H9 (cell line): ENCODE results near the gene FXYD2. TPM values are rescaled to one million over a fixed set of nuclear protein-coding genes. Genes with fewer than 3 reads are reported as not detected.

ENCODE experiments used
- DNase-seq: peaks from one replicate; pipeline ENCODE4 v3.0.0-alpha.2; 2017
- H2AFZ ChIP-seq: one replicate; pipeline ENCODE4 v1.6.1; 2013; ENCODE audit warnings: mild to moderate bottlenecking, low read length, control low read depth, moderate library complexity
- H2AK5ac ChIP-seq: 2 replicates; pipeline ENCODE4 v1.6.1; 2013; ENCODE audit warnings: low read length, control low read depth, mixed read lengths; ENCODE audit not compliant: insufficient read length
- H2BK120ac ChIP-seq: one replicate; pipeline ENCODE4 v1.6.1; 2013; ENCODE audit warnings: low read depth, mild to moderate bottlenecking, low read length, control low read depth, inconsistent platforms; ENCODE audit not compliant: poor library complexity, severe bottlenecking
- H2BK12ac ChIP-seq: 2 replicates; pipeline ENCODE4 v1.6.1; 2013; ENCODE audit warnings: low read length, control low read depth, mixed read lengths, low read depth; ENCODE audit not compliant: insufficient read length
- H2BK15ac ChIP-seq: 2 replicates; pipeline ENCODE4 v1.6.1; 2013; ENCODE audit warnings: low read depth, low read length, control low read depth
- H2BK20ac ChIP-seq: one replicate; pipeline ENCODE4 v1.6.1; 2013; ENCODE audit warnings: low read depth, mild to moderate bottlenecking, low read length, control low read depth, inconsistent platforms; ENCODE audit not compliant: poor library complexity, severe bottlenecking
- H2BK5ac ChIP-seq: 2 replicates; pipeline ENCODE4 v1.6.1; 2013; ENCODE audit warnings: low read length, control low read depth, mixed read lengths; ENCODE audit not compliant: insufficient read length
- H3K14ac ChIP-seq: 2 replicates; pipeline ENCODE4 v1.6.1; 2013; ENCODE audit warnings: low read length, control low read depth; ENCODE audit not compliant: insufficient read depth
- H3K18ac ChIP-seq: 2 replicates; pipeline ENCODE4 v1.6.1; 2013; ENCODE audit warnings: low read depth, mild to moderate bottlenecking, mixed read lengths, low read length, control low read depth; ENCODE audit not compliant: insufficient read length
- H3K23ac ChIP-seq: 2 replicates; pipeline ENCODE4 v1.6.1; 2013; ENCODE audit warnings: low read length, control low read depth, mixed read lengths, low read depth; ENCODE audit not compliant: insufficient read length
- H3K23me2 ChIP-seq: 2 replicates; pipeline ENCODE4 v1.6.1; 2013; ENCODE audit warnings: low read depth, mild to moderate bottlenecking, mixed read lengths, low read length, control low read depth; ENCODE audit not compliant: insufficient read length, poor library complexity, severe bottlenecking
- H3K27ac ChIP-seq: 2 replicates; pipeline ENCODE4 v1.5.1; 2013; ENCODE audit warnings: low read length, control low read depth, mixed read lengths, low read depth; ENCODE audit not compliant: insufficient read length
- H3K27me3 ChIP-seq: 2 replicates; pipeline ENCODE4 v1.6.1; 2013; ENCODE audit warnings: low read length, control low read depth, inconsistent platforms; ENCODE audit not compliant: insufficient read depth
- H3K4ac ChIP-seq: 2 replicates; pipeline ENCODE4 v1.6.1; 2013; ENCODE audit warnings: low read depth, mild to moderate bottlenecking, control low read depth, inconsistent platforms, low read length, moderate library complexity
- H3K4me1 ChIP-seq: 2 replicates; pipeline ENCODE4 v1.6.1; 2013; ENCODE audit warnings: low read length, control low read depth, inconsistent platforms; ENCODE audit not compliant: insufficient read depth
- H3K4me2 ChIP-seq: 2 replicates; pipeline ENCODE4 v1.6.1; 2013; ENCODE audit warnings: low read length, control low read depth, mixed read lengths; ENCODE audit not compliant: insufficient read length, insufficient read depth
- H3K56ac ChIP-seq: 2 replicates; pipeline ENCODE4 v1.6.1; 2013; ENCODE audit warnings: low read depth, mild to moderate bottlenecking, mixed read lengths, low read length, control low read depth; ENCODE audit not compliant: insufficient read length
- H3K79me1 ChIP-seq: 2 replicates; pipeline ENCODE4 v1.6.1; 2013; ENCODE audit warnings: low read depth, mild to moderate bottlenecking, moderate library complexity, low read length, control low read depth, inconsistent platforms; ENCODE audit not compliant: insufficient read depth, poor library complexity, severe bottlenecking
- H3K79me2 ChIP-seq: 2 replicates; pipeline ENCODE4 v1.6.1; 2013; ENCODE audit warnings: low read length, control low read depth, inconsistent platforms; ENCODE audit not compliant: insufficient read depth
- H3K9ac ChIP-seq: 2 replicates; pipeline ENCODE4 v1.6.1; 2013; ENCODE audit warnings: low read length, control low read depth, mixed read lengths; ENCODE audit not compliant: insufficient read length; ENCODE audit errors: extremely low read depth
- H3K9me3 ChIP-seq: one replicate; pipeline ENCODE4 v1.6.1; 2013; ENCODE audit warnings: low read depth, low read length, inconsistent platforms; ENCODE audit not compliant: control insufficient read depth
- H3T11ph ChIP-seq: one replicate; pipeline ENCODE4 v1.6.1; 2013; ENCODE audit warnings: mild to moderate bottlenecking, low read length, control low read depth, inconsistent platforms
- H4K20me1 ChIP-seq: one replicate; pipeline ENCODE4 v1.6.1; 2013; ENCODE audit not compliant: control insufficient read depth, insufficient read length, insufficient read depth
- H4K5ac ChIP-seq: 2 replicates; pipeline ENCODE4 v1.6.1; 2013; ENCODE audit warnings: low read depth, mild to moderate bottlenecking, mixed read lengths, low read length, control low read depth; ENCODE audit not compliant: insufficient read length
- H4K8ac ChIP-seq: replicated peaks from 2 replicates; pipeline ENCODE4 v1.6.1; 2013; ENCODE audit warnings: low read length, control low read depth, mixed read lengths, low read depth; ENCODE audit not compliant: insufficient read length
- H4K91ac ChIP-seq: 2 replicates; pipeline ENCODE4 v1.6.1; 2013; ENCODE audit warnings: low read depth, mild to moderate bottlenecking, moderate library complexity, mixed read lengths, low read length, control low read depth; ENCODE audit not compliant: insufficient read length
- H3K27ac Mint-ChIP-seq, 3 experiments: 2 replicates in 2 of 3; 3 replicates in 1 of 3; pipeline ENCODE4 v1.8.0; 2020 to 2021; ENCODE audit warnings: mixed read lengths in 3 of 3, mild to moderate bottlenecking in 1 of 3, moderate library complexity in 1 of 3
- H3K27me3 Mint-ChIP-seq: 2 replicates; pipeline ENCODE4 v1.8.0; 2021; ENCODE audit warnings: low read depth, mild to moderate bottlenecking, moderate library complexity, mixed read lengths
- H3K36me3 Mint-ChIP-seq, 3 experiments: 2 replicates in 2 of 3; 3 replicates in 1 of 3; pipeline ENCODE4 v1.8.0; 2020 to 2021; ENCODE audit warnings: low read depth in 3 of 3, mixed read lengths in 3 of 3; ENCODE audit not compliant: insufficient read depth in 1 of 3
- H3K4me1 Mint-ChIP-seq, 2 experiments: 2 replicates each; pipeline ENCODE4 v1.8.0; 2020; ENCODE audit warnings: mixed read lengths in 2 of 2
- H3K4me3 Mint-ChIP-seq, 2 experiments: 2 replicates in 1 of 2; 3 replicates in 1 of 2; pipeline ENCODE4 v1.8.0; 2020 to 2021; ENCODE audit warnings: mild to moderate bottlenecking in 2 of 2, mixed read lengths in 2 of 2, moderate library complexity in 1 of 2
- H3K9me3 Mint-ChIP-seq, 2 experiments: 2 replicates in 1 of 2; 3 replicates in 1 of 2; pipeline ENCODE4 v1.8.0; 2020; ENCODE audit warnings: mild to moderate bottlenecking in 2 of 2, mixed read lengths in 2 of 2, moderate library complexity in 1 of 2
- WGBS: extraction: QIAGEN DNeasy Blood & Tissue Kit; methylation state at CpG from one replicate; pipeline ENCODE4 v1.1.7; 2013; ENCODE audit warnings: missing lambda C conversion rate, low lambda C conversion rate, mixed read lengths; ENCODE audit not compliant: insufficient read length; ENCODE audit errors: extremely low coverage; 5-methylcytosine and 5-hydroxymethylcytosine counted together
- total RNA-seq: library from RNA; stranded (reverse); gene quantifications from 2 replicates; pipeline ENCODE4 v1.2.1, GENCODE V29; 2021
- TF ChIP-seq, protein P1 (sequence below): fragments of 200-600 bp; sonication (generic); conservative IDR thresholded peaks from 3 replicates; pipeline ENCODE4 v1.8.0; 2021; ENCODE audit warnings: antibody characterized with exemption, mild to moderate bottlenecking

FXYD2 gene
- total RNA-seq, 1 experiment from 2014 or later, result 0.79 TPM

GRCh38 chr11:117794772-117795629, 29.5 kb downstream of the FXYD2 start:
- Histone ChIP-seq H3K9ac (no peak overlapping the region), H2BK20ac (no peak overlapping the region), H4K8ac (no peak overlapping the region), H3T11ph (no peak overlapping the region), H3K56ac (no peak overlapping the region), H4K5ac (no peak overlapping the region), H3K4me1 (no peaks in the 10 kb centered on the region), H2BK15ac (no peak overlapping the region), H2BK120ac (no peak overlapping the region), H2BK12ac (no peak overlapping the region), H3K14ac (no peak overlapping the region; the same call in 1 of the 2 replicates), H3K18ac (no peak overlapping the region), H2AFZ (no peak overlapping the region), H2BK5ac (no peak overlapping the region), H3K27me3 (peaks cover 30% of the 10 kb centered on the region), H3K23me2 (peaks cover 21% of the 10 kb centered on the region), H3K4me2 (peak overlapping the region; percentile 80), H3K9me3 (no peaks in the 10 kb centered on the region), H3K23ac (no peak overlapping the region), H4K91ac (no peak overlapping the region), H3K79me1 (no peaks in the 10 kb centered on the region), H3K4ac (no peak overlapping the region), H4K20me1 (peaks cover 2% of the 10 kb centered on the region), H3K27ac (no peak overlapping the region), H3K79me2 (no peaks in the 10 kb centered on the region), H2AK5ac (no peak overlapping the region)
- H3K27me3 Mint-ChIP-seq, result peaks cover 86% of the 10 kb centered on the region
- WGBS, result no CpG with 5 or more reads among the region's 29 CpGs
- DNase-seq, result no peak
- no peaks in the 10 kb centered on the region for H3K36me3 Mint-ChIP-seq
- H3K4me3 Mint-ChIP-seq, result peak overlapping the region; percentile 61 to 82
- TF ChIP-seq, protein P1, sequence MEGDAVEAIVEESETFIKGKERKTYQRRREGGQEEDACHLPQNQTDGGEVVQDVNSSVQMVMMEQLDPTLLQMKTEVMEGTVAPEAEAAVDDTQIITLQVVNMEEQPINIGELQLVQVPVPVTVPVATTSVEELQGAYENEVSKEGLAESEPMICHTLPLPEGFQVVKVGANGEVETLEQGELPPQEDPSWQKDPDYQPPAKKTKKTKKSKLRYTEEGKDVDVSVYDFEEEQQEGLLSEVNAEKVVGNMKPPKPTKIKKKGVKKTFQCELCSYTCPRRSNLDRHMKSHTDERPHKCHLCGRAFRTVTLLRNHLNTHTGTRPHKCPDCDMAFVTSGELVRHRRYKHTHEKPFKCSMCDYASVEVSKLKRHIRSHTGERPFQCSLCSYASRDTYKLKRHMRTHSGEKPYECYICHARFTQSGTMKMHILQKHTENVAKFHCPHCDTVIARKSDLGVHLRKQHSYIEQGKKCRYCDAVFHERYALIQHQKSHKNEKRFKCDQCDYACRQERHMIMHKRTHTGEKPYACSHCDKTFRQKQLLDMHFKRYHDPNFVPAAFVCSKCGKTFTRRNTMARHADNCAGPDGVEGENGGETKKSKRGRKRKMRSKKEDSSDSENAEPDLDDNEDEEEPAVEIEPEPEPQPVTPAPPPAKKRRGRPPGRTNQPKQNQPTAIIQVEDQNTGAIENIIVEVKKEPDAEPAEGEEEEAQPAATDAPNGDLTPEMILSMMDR, result no peak
- H3K9me3 Mint-ChIP-seq, result no peaks in the 10 kb centered on the region
- H3K4me1 Mint-ChIP-seq, result peaks cover 12 to 27% of the 10 kb centered on the region in 2 experiments
- no peak overlapping the region for H3K27ac Mint-ChIP-seq
